GM18505 (cell line): Measurements from ENCODE around the gene GRIP1.

Experiments used
- ATAC-seq: cut with Tn5 transposase; IDR thresholded peaks from one replicate; pipeline ENCODE4 v1.9.1; 2021; ENCODE audit not compliant: unreplicated experiment
- POLR2A ChIP-seq: IDR thresholded peaks from 4 replicates; pipeline ENCODE4 v1.6.1; 2011; ENCODE audit warnings: borderline replicate concordance; ENCODE audit not compliant: insufficient read depth, insufficient read length; ENCODE audit errors: extremely low read depth

GRIP1 gene

DNA sequence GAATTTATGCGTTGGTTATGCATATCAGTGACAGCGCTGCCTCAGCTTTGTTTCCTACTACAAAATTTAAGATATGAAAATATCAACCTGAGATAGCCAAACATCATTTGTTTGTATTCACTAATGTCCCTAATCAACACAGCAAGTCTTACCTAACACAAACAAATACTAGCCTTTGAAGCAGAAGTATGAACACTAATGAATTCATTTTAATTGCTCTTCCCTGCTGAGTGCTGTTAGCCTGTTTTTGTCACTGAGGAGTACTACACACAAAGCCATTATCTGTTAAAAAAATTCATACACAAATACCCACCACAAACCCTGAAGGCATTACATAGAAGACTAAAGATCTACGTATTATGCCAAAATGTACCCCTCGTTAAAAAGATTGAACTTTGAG, 225.8 kb downstream of the GRIP1 start:
- no peak for TF ChIP-seq POLR2A
- no peak for ATAC-seq

DNA sequence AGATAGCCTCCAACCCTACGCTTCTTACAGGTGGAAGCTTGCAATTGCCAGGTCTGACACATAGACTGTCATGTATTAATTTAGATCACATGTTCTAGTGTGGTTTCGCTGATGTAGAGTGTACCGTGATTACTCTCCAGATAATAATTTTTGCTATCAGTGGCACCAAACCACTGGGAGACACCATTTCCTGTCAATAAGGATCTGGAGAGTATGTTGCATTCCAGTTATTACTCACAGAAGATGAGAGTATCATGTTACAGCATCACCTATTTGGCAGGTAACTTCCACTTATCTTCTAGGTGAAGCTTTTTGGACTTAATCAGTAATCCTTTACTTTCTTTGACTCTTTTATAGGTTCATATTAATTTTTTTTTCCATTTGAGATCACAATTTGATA, 229.3 kb downstream of the GRIP1 start:
- ATAC-seq, result no peak
- TF ChIP-seq POLR2A, result no peak

DNA sequence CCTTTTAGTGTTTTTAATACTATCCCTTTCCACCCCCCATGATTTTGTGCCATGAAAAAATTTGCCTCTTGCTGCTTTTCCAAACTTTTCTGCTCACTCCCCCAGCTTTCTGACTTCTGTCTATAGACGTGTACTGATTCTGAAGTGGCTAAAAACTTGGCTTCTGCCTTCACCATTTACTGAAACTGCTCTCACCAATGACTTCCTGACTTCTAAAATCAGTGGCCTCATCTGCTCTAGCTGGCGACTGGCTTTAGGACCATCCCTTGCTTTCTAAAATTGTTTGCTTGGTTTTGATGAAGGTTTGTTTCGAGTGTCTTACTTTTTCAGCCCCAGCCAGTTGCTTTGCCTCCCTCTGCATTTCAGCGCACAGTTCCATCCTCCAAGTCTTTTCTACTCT, 231.2 kb downstream of the GRIP1 start:
- TF ChIP-seq POLR2A, result no peak
- ATAC-seq, result no peak

DNA sequence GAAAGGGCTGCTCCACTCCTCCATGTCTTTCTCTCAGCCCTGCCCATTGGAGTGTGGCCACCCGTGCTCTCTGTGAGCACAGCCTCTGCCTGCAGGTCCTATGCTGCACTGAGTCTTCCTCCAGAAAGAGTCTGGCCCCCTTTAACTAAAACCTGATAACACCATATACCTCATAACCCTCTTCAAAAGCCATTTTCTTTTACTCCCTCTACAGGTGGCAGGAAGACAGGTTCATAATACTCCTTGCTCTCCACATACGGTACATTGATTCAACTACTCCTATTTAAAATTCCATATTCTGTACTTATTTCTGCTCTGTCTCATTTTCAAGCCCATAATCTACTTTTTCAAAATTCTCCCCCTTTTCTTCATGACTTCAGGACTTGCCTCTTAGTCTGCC, 232.6 kb downstream of the GRIP1 start:
- TF ChIP-seq POLR2A, result no peak
- ATAC-seq, result no peak

DNA sequence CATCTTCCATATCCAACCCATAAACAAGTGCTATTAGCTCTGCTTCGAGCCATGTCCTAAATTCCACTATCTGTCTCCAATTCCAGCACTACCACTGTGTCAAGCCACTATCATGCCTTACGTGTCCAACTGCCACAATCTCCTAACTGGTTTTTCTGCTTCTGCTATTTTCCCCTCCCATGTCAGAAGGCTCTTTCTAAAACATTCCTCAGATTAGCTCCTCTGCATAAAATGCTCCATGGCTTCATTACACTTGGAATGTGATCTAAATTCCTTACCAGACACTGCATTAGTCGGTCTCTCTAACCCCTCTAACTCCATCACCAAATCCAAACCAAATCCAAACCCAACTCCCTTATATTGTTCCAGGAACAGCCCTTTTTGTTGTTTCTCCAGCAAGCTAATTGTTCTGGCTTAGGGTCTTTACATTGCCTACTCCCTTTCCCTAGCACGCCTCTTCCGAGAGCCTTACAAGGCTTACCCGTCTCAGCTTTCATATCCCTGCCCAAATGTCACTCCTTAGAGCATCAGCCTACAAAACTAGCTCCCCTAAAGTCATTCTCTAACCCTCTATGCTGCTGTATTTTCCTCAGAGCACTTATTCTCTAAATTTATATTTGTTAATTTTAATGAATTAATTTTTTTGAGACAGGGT, 236.8 kb downstream of the GRIP1 start:
- no peak for TF ChIP-seq POLR2A
- ATAC-seq, result no peak

DNA sequence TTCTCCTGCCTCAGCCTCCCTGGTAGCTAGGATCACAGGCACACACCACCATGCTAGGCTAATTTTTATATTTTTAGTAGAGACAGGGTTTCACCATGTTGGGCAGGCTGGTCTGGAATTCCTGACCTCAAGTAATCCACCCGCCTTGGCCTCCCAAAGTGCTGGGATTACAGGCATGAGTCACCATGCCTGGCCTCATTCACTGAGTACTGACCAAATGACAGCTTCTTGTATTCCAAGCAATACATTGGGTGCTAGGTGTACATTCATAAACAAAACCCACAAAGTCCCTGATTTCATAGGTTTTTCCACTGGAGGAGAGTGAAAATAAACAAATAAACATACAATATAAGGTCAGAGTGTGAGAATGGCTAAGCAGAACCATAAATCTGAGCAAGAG, 240.3 kb downstream of the GRIP1 start:
- no peak for ATAC-seq
- no peak for TF ChIP-seq POLR2A

DNA sequence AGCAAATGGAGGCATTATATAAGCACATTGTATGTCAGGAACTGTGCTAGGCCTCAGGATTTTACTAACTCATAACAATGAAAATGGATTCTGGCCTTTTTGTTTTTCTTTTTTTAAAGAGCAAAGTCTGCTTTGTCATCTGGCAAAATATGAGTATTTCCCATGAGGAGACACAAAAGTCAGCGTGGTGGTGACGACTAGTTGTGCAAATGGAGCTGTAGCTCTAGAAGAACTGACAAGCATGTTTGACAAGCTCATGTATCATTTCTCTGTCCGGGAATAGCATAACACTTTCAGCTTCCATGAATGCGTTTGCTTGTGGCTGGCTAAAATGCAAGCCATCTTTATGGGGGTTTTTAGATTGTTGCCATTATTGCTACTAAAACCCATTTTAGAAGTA, 248.8 kb downstream of the GRIP1 start:
- no peak for ATAC-seq
- TF ChIP-seq POLR2A, result no peak

GRCh38 chr12:66428870-66429269, 250.0 kb downstream of the GRIP1 start:
- TF ChIP-seq POLR2A, result no peak
- ATAC-seq, result no peak

- no peak for TF ChIP-seq POLR2A
- no peak for ATAC-seq
These were observed 250.6 kb downstream of the GRIP1 start for GRCh38 chr12:66428261-66428660.

GRCh38 chr12:66426696-66427095, 252.2 kb downstream of the GRIP1 start:
- no peak for TF ChIP-seq POLR2A

GRCh38 chr12:66423266-66423665, 255.6 kb downstream of the GRIP1 start:
- no peak for TF ChIP-seq POLR2A
- ATAC-seq, result no peak

More at GRCh38 chr12:66426696-66427095, 252.2 kb downstream of the GRIP1 start:
- no peak for ATAC-seq

GRCh38 chr12:66418908-66419307, 260.0 kb downstream of the GRIP1 start:
- no peak for TF ChIP-seq POLR2A
- no peak for ATAC-seq

DNA sequence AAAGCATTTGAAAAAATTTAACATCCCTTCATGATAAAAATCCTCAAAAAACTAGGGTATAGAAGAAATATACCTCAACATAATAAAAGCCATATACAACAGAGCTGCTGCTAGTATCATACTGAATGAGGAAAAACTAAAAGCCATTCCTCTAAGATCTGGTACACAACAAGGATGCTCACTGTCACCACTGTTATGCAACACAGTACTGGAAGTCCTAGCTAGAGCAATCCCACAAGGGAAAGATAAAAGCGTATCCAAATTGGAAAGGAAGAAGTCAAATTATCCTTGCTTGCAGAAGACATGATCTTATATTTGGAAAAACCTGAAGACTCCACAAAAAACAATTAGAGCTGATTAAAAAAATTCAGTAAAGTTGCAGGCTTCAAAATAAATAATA, 261.7 kb downstream of the GRIP1 start:
- no peak for ATAC-seq
- no peak for TF ChIP-seq POLR2A

DNA sequence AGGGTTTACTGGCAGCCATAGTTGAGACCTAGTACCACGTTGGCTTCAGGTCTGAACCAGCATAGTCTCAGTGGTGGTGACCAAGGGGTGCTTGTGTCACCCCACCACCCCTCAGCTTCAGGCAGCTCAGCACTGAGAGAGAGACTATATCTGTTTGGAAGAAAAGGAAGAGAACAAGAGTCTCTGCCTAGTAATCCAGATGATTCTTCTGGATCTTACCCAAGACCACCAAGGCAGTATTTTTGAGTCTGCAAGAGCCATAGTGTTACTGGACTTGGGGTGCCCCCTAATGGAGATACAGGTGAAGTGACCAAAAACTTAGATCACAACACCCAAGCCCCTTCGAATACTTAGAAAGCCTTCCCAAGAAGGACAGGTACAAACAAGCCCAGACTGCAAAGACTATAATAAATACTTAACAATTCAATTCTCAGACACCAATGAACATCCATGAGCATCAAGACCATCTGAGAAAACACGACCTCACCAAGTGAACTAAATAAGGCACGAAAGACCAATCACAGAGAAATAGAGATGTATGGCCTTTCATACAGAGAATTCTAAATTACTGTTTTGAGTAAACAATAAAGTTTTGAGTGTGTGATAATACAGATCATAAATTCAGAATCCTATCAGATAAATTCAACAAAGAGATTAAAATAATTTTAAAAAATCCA, 269.5 kb downstream of the GRIP1 start:
- ATAC-seq, result no peak
- TF ChIP-seq POLR2A, result no peak

DNA sequence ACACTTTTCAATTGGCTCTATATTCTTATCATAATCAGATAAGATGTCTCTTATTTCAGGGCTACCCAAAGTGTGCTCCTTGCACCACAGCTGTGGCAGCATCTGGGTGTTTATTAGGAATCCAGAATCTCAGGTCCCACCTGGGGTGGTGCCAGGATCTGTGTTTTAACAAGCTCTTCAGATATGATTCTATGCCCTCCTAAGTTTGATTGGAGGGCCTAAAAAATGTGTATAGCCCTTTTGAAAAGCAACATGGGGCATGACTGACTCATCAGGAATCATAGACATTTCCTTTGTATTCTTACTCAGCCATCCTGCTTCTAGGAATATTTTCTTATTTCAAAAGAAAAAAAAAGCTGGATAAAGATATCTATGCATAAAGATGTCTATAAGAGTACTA, 273.5 kb downstream of the GRIP1 start:
- ATAC-seq, result no peak

DNA sequence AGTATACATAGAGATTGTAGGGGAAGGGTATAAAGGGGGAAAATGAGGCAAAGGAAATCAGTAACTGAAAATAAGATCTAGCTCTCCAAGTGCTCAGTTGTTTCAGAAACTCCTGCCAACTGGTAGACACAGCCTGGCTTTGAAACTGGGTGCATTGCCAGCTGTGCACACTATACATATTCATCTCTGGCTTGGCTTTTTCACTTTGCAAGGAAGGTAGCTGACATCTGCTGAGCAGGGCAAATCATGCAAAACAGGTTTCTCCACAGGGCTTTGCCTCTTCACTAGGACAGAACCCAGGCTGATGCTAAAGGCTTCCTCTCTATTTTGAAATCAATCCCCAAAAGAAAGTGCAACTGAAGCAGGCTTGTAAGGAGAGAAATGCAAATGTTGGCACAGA, 275.1 kb downstream of the GRIP1 start:
- no peak for TF ChIP-seq POLR2A
- no peak for ATAC-seq

More for the DNA sequence above, 273.5 kb downstream of the GRIP1 start:
- TF ChIP-seq POLR2A, result no peak

GRCh38 chr12:66399911-66400306, 279.0 kb downstream of the GRIP1 start:
- no peak for TF ChIP-seq POLR2A
- ATAC-seq, result no peak
